ENCODE results near the gene CD2. TPM values are rescaled to one million over a fixed set of nuclear protein-coding genes. Genes with fewer than 3 reads are reported as not detected.

The CD2 gene
- total RNA-seq (100 to 1,000 TPM; 353 to 364 TPM), polyA plus RNA-seq (440 TPM)

- H3K4me1 Mint-ChIP-seq = peaks cover 35 to 48% (median 45%) of the 10 kb centered on the region in 3 donors
- peak within 1 kb of the TSS; percentile 85 for H3K4me3 ChIP-seq (ENCODE audit: low read length)
- H3K9me3 Mint-ChIP-seq = peaks cover 0 to 9% (median 7%) of the 10 kb centered on the region in 5 donors
- peak within 1 kb of the TSS; percentile 76 for H3K27ac ChIP-seq (ENCODE audit: low read depth, low read length)
- H3K27ac Mint-ChIP-seq = peak within 1 kb of the TSS; percentile 95 to 99 (median 98)
- H3K27me3 Mint-ChIP-seq = peaks cover 0 to 2% of the 10 kb centered on the region in 2 donors
- H3K4me3 Mint-ChIP-seq = peak within 1 kb of the TSS; percentile 97 to 100 (median 99)
- POLR2A ChIA-PET = interaction anchor here (1.1 to 6.7 kb wide), 6 partner anchors 13 to 62 kb away, joined by 3 to 165 read pairs (median 8); no protein-coding TSS in a partner anchor
- no peaks in the 10 kb centered on the region for H3K27me3 ChIP-seq (ENCODE audit: insufficient read depth, low read length, poor library complexity, severe bottlenecking)
- CTCF ChIA-PET = interaction anchor here (0.8 to 4.5 kb wide), 12 partner anchors 10 to 64 kb away, joined by 3 to 47 read pairs (median 6); no protein-coding TSS in a partner anchor
- peaks cover 1% of the 10 kb centered on the region for H3K9me3 ChIP-seq (ENCODE audit: low read length)
- peaks cover 15 to 51% (median 44%) of the 10 kb centered on the region in 3 donors for H3K36me3 Mint-ChIP-seq
- DNase-seq = peak in 3 of 5 donors; percentile 55 to 71 (median 70)
- peaks cover 5% of the 10 kb centered on the region for H3K36me3 ChIP-seq (ENCODE audit: insufficient read depth, low read length)
- peaks cover 35% of the 10 kb centered on the region for H3K4me1 ChIP-seq (ENCODE audit: insufficient read depth, low read length)
Observed at GRCh38 chr1:116754198-116754977, at the start of gene CD2. Gene CD2 (plus strand): TSS chr1:116754430. CDS start chr1:116754493, 63 bp downstream.

- DNase-seq = no peak
- H3K36me3 ChIP-seq (ENCODE audit: insufficient read depth, low read length) = no peaks in the 10 kb centered on the region
- H3K4me1 ChIP-seq (ENCODE audit: insufficient read depth, low read length) = no peaks in the 10 kb centered on the region
- CTCF ChIA-PET = no interaction called here
- no peak overlapping the region for H3K27ac Mint-ChIP-seq
- peaks cover 7 to 24% of the 10 kb centered on the region in 2 donors for H3K27me3 Mint-ChIP-seq
- H3K27me3 ChIP-seq (ENCODE audit: insufficient read depth, low read length, poor library complexity, severe bottlenecking) = no peaks in the 10 kb centered on the region
- H3K9me3 Mint-ChIP-seq = no peaks in the 10 kb centered on the region
- peaks cover 0 to 21% (median 0%) of the 10 kb centered on the region in 3 donors for H3K36me3 Mint-ChIP-seq
- H3K4me3 ChIP-seq (ENCODE audit: low read length) = no peak overlapping the region
- no peak overlapping the region for H3K4me3 Mint-ChIP-seq
- no peaks in the 10 kb centered on the region for H3K9me3 ChIP-seq (ENCODE audit: low read length)
- POLR2A ChIA-PET = no interaction called here
- no peak overlapping the region for H3K27ac ChIP-seq (ENCODE audit: low read depth, low read length)
- H3K4me1 Mint-ChIP-seq = no peaks in the 10 kb centered on the region
Observed at GRCh38 chr1:116706123-116706522, 48.1 kb upstream of the CD2 start.

- Mint-ChIP-seq H3K36me3 (peaks cover 0 to 21% (median 0%) of the 10 kb centered on the region in 3 donors), H3K4me1 (no peaks in the 10 kb centered on the region), H3K27ac (no peak overlapping the region), H3K27me3 (peaks cover 7 to 24% of the 10 kb centered on the region in 2 donors), H3K9me3 (no peaks in the 10 kb centered on the region), H3K4me3 (no peak overlapping the region)
- H3K27ac ChIP-seq (ENCODE audit: low read depth, low read length) = no peak overlapping the region
- no peaks in the 10 kb centered on the region for H3K36me3 ChIP-seq (ENCODE audit: insufficient read depth, low read length)
- H3K4me3 ChIP-seq (ENCODE audit: low read length) = no peak overlapping the region
- H3K4me1 ChIP-seq (ENCODE audit: insufficient read depth, low read length) = no peaks in the 10 kb centered on the region
- DNase-seq = no peak
- no peaks in the 10 kb centered on the region for H3K27me3 ChIP-seq (ENCODE audit: insufficient read depth, low read length, poor library complexity, severe bottlenecking)
- ChIA-PET CTCF (no interaction called here), POLR2A (no interaction called here)
- no peaks in the 10 kb centered on the region for H3K9me3 ChIP-seq (ENCODE audit: low read length)
Observed at GRCh38 chr1:116706841-116707240, 47.4 kb upstream of the CD2 start.

GRCh38 chr1:116708255-116708900, 45.9 kb upstream of the CD2 start:
- Mint-ChIP-seq H3K4me3 (no peak overlapping the region), H3K27me3 (peaks cover 9 to 24% of the 10 kb centered on the region in 2 donors), H3K36me3 (peaks cover 0 to 16% (median 0%) of the 10 kb centered on the region in 3 donors), H3K9me3 (no peaks in the 10 kb centered on the region), H3K4me1 (no peaks in the 10 kb centered on the region), H3K27ac (peak overlapping the region in 1 of 8 donors; percentile 52)
- no peak for DNase-seq
- no peaks in the 10 kb centered on the region for H3K4me1 ChIP-seq (ENCODE audit: insufficient read depth, low read length)
- no peaks in the 10 kb centered on the region for H3K36me3 ChIP-seq (ENCODE audit: insufficient read depth, low read length)
- ChIA-PET POLR2A (no interaction called here), CTCF (no interaction called here)
- H3K9me3 ChIP-seq (ENCODE audit: low read length) = no peaks in the 10 kb centered on the region
- H3K27me3 ChIP-seq (ENCODE audit: insufficient read depth, low read length, poor library complexity, severe bottlenecking) = no peaks in the 10 kb centered on the region
- H3K4me3 ChIP-seq (ENCODE audit: low read length) = no peak overlapping the region
- H3K27ac ChIP-seq (ENCODE audit: low read depth, low read length) = no peak overlapping the region

GRCh38 chr1:116709666-116710167, 44.5 kb upstream of the CD2 start:
- Histone ChIP-seq H3K27ac (ENCODE audit: low read depth, low read length) (no peak overlapping the region), H3K36me3 (ENCODE audit: insufficient read depth, low read length) (no peaks in the 10 kb centered on the region)
- H3K4me1 Mint-ChIP-seq = no peaks in the 10 kb centered on the region

GRCh38 chr1:116710420-116711262, 43.6 kb upstream of the CD2 start:
- ChIA-PET CTCF (no interaction called here), POLR2A (no interaction called here)
- H3K4me3 ChIP-seq (ENCODE audit: low read length) = no peak overlapping the region

More at GRCh38 chr1:116709666-116710167, 44.5 kb upstream of the CD2 start:
- ChIA-PET CTCF (no interaction called here), POLR2A (no interaction called here)
- Mint-ChIP-seq H3K27ac (no peak overlapping the region), H3K36me3 (peaks cover 0 to 16% (median 0%) of the 10 kb centered on the region in 3 donors), H3K27me3 (peaks cover 9 to 27% of the 10 kb centered on the region in 2 donors), H3K9me3 (no peaks in the 10 kb centered on the region), H3K4me3 (no peak overlapping the region)
- Histone ChIP-seq H3K9me3 (ENCODE audit: low read length) (no peaks in the 10 kb centered on the region), H3K27me3 (ENCODE audit: insufficient read depth, low read length, poor library complexity, severe bottlenecking) (no peaks in the 10 kb centered on the region), H3K4me1 (ENCODE audit: insufficient read depth, low read length) (no peaks in the 10 kb centered on the region), H3K4me3 (ENCODE audit: low read length) (no peak overlapping the region)
- DNase-seq = no peak

GRCh38 chr1:116711263-116711840, 42.9 kb upstream of the CD2 start:
- Histone ChIP-seq H3K4me1 (ENCODE audit: insufficient read depth, low read length) (no peaks in the 10 kb centered on the region), H3K4me3 (ENCODE audit: low read length) (no peak overlapping the region), H3K27ac (ENCODE audit: low read depth, low read length) (no peak overlapping the region), H3K36me3 (ENCODE audit: insufficient read depth, low read length) (no peaks in the 10 kb centered on the region), H3K9me3 (ENCODE audit: low read length) (no peaks in the 10 kb centered on the region), H3K27me3 (ENCODE audit: insufficient read depth, low read length, poor library complexity, severe bottlenecking) (no peaks in the 10 kb centered on the region)
- ChIA-PET CTCF (no interaction called here), POLR2A (no interaction called here)
- no peak for DNase-seq
- Mint-ChIP-seq H3K27me3 (peaks cover 8 to 33% of the 10 kb centered on the region in 2 donors), H3K27ac (peak overlapping the region in 1 of 8 donors; percentile 32), H3K36me3 (peaks cover 0 to 11% (median 0%) of the 10 kb centered on the region in 3 donors), H3K4me3 (no peak overlapping the region), H3K9me3 (no peaks in the 10 kb centered on the region), H3K4me1 (no peaks in the 10 kb centered on the region)

More at GRCh38 chr1:116710420-116711262, 43.6 kb upstream of the CD2 start:
- no peaks in the 10 kb centered on the region for H3K27me3 ChIP-seq (ENCODE audit: insufficient read depth, low read length, poor library complexity, severe bottlenecking)
- no peak for DNase-seq
- H3K9me3 ChIP-seq (ENCODE audit: low read length) = no peaks in the 10 kb centered on the region
- no peaks in the 10 kb centered on the region for H3K36me3 ChIP-seq (ENCODE audit: insufficient read depth, low read length)
- Mint-ChIP-seq H3K9me3 (no peaks in the 10 kb centered on the region), H3K4me3 (no peak overlapping the region), H3K4me1 (no peaks in the 10 kb centered on the region), H3K27me3 (peaks cover 11 to 34% of the 10 kb centered on the region in 2 donors), H3K27ac (peak overlapping the region in 1 of 8 donors; percentile 12), H3K36me3 (peaks cover 0 to 16% (median 0%) of the 10 kb centered on the region in 3 donors)
- no peak overlapping the region for H3K27ac ChIP-seq (ENCODE audit: low read depth, low read length)
- no peaks in the 10 kb centered on the region for H3K4me1 ChIP-seq (ENCODE audit: insufficient read depth, low read length)

Data from CD8-positive, alpha-beta memory T cell (primary cell).